Sigmoid colon (tissue), 7 donors: ENCODE data around the gene NUTF2. TPM values are rescaled to one million over a fixed set of nuclear protein-coding genes. Genes with fewer than 3 reads are reported as not detected.

Experiments
- DNase-seq: peaks from one replicate; pipeline ENCODE4 v3.0.0-alpha.2; 2019
- H3K27ac ChIP-seq, 4 donors: fragments of 200-600 bp; sonication (generic); one replicate each; pipeline ENCODE4 v1.5.1; 2016 to 2019; ENCODE audit warnings: mild to moderate bottlenecking in 1 of 4
- H3K27me3 ChIP-seq, 3 donors: fragments of 200-600 bp; sonication (generic); one replicate each; pipeline ENCODE4 v1.5.1; 2019; ENCODE audit warnings: mild to moderate bottlenecking in 1 of 3
- H3K36me3 ChIP-seq, 4 donors: fragments of 200-600 bp; sonication (generic); one replicate each; pipeline ENCODE4 v1.5.1; 2016 to 2019
- H3K4me1 ChIP-seq, 4 donors: fragments of 200-600 bp; sonication (generic); one replicate each; pipeline ENCODE4 v1.5.1; 2017 to 2019
- H3K4me3 ChIP-seq, 4 donors: fragments of 200-600 bp; sonication (generic); one replicate each; pipeline ENCODE4 v1.5.1; 2017 to 2019; ENCODE audit warnings: mild to moderate bottlenecking in 2 of 4, moderate library complexity in 1 of 4
- H3K9me3 ChIP-seq, 4 donors: fragments of 200-600 bp in 3 of 4; sonication (generic) in 3 of 4; one replicate each; pipeline versions ENCODE4 v1.5.1 to v1.6.1; 2013 to 2019
- EP300 ChIP-seq, 4 donors: sonication (generic); formaldehyde crosslinking; IDR thresholded peaks; one replicate each; pipeline ENCODE4 v1.6.1; 2017; ENCODE audit warnings: antibody characterized with exemption in 4 of 4
- POLR2A ChIP-seq, 2 donors: fragments of 450-650 bp; IDR thresholded peaks; one replicate each; pipeline ENCODE4 v1.6.1; 2016; ENCODE audit warnings: antibody characterized with exemption in 2 of 2, mild to moderate bottlenecking in 2 of 2, moderate library complexity in 2 of 2
- POLR2AphosphoS5 ChIP-seq, 4 donors: sonication (generic); formaldehyde crosslinking; IDR thresholded peaks; one replicate each; pipeline ENCODE4 v1.6.1; 2017; ENCODE audit warnings: antibody characterized with exemption in 4 of 4
- WGBS, 2 donors: extraction: QIAGEN DNeasy Blood & Tissue Kit; methylation state at CpG; one replicate each; pipeline ENCODE4 v1.1.7; 2013; 5-methylcytosine and 5-hydroxymethylcytosine counted together
- intact Hi-C: fragments of 100-400 bp; cut with DNase I; formaldehyde crosslinking; loops from one replicate; pipeline ENCODE4 v1.15.1; 2023
- polyA plus RNA-seq, 3 donors: library from polyadenylated mRNA; stranded (reverse); fragments of 200-250 nt; gene quantifications; one replicate each; pipeline ENCODE4 v1.2.3, GENCODE V29; 2013
- small RNA-seq, 3 donors: library from RNA; depleted of rRNA; stranded (forward); fragments of <200 nt; gene quantifications; one replicate each; pipeline ENCODE3, GENCODE V24; 2016
- total RNA-seq, 4 donors: library from RNA; depleted of rRNA; stranded (reverse); fragments of >200 nt; gene quantifications; one replicate each; pipeline ENCODE4 v1.1.0, GENCODE V29; 2016
- TF ChIP-seq, protein P1 (sequence below), 4 experiments: fragments of 450-650 bp in 3 of 4; fragments of 200-600 bp in 1 of 4; IDR thresholded peaks; one replicate each; pipeline ENCODE4 v1.5.1; 2016 to 2019; ENCODE audit warnings: antibody characterized with exemption in 4 of 4, mild to moderate bottlenecking in 3 of 4, moderate library complexity in 2 of 4
- donor health status: healthy with polysubstance abuse.
- donor health status: Bipolar disorder and iron deficiency.
- donor health status: healthy.

Gene NUTF2
- total and polyA plus RNA-seq, 7 donors = 50.8 to 115 (median 93.8) TPM

DNA sequence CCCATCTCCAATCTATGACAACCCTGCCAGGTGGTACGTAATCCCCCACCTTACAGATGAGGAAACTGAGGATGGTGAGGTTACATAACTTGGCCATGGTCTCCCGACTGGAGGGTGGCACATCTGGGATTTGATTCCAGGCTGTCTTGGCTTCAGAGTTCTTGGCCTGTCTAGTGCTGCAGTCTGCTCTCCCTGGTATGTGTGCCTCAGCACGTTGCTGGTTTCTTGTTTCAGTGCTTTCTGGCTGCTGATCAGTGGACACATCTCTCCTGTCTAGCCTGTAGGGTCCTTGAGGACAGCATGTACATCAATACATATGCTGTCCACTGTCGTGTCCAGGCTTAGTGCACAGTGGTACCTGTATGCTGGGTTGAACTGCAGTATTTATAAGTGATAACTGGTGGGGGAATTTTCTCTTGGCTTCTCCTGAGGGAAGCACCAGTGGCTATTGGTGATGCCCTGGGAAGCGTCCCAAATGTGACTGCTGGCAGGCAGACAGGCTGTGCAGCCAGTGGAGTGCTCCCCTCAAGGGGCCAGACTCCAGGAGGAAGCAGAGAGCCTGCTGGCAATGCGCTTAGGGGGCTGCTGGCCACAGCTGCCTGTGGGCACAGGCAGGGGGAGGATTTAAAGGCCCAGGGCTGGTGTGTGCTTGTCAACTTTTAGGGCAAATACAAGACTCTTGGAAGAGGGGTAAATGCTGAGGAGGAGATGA lies 70.6 kb downstream of the NUTF2 start:
- H3K27me3 ChIP-seq = no peaks in the 10 kb centered on the region
- no peak overlapping the region for H3K4me3 ChIP-seq
- WGBS, 2 donors = 80 to 85% methylated on average over 6 of the region's 6 CpGs
- peaks cover 0 to 43% (median 32%) of the 10 kb centered on the region in 4 donors for H3K4me1 ChIP-seq
- peak overlapping the region; percentile 41 to 75 (median 73) for H3K27ac ChIP-seq
- DNase-seq = no peak
- H3K36me3 ChIP-seq = peaks cover 0 to 24% (median 1%) of the 10 kb centered on the region in 4 donors
- TF ChIP-seq, protein P1, sequence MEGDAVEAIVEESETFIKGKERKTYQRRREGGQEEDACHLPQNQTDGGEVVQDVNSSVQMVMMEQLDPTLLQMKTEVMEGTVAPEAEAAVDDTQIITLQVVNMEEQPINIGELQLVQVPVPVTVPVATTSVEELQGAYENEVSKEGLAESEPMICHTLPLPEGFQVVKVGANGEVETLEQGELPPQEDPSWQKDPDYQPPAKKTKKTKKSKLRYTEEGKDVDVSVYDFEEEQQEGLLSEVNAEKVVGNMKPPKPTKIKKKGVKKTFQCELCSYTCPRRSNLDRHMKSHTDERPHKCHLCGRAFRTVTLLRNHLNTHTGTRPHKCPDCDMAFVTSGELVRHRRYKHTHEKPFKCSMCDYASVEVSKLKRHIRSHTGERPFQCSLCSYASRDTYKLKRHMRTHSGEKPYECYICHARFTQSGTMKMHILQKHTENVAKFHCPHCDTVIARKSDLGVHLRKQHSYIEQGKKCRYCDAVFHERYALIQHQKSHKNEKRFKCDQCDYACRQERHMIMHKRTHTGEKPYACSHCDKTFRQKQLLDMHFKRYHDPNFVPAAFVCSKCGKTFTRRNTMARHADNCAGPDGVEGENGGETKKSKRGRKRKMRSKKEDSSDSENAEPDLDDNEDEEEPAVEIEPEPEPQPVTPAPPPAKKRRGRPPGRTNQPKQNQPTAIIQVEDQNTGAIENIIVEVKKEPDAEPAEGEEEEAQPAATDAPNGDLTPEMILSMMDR (IDR thresholded peaks at IDR 0.05) = no peak
- no peak for TF ChIP-seq EP300 (IDR thresholded peaks at IDR 0.05)
- intact Hi-C loops = no loop called here
- H3K9me3 ChIP-seq = no peaks in the 10 kb centered on the region

- WGBS, 2 donors = 87 to 92% methylated on average over 4 of the region's 4 CpGs
- no peak for DNase-seq
- TF ChIP-seq, protein P1 (IDR thresholded peaks at IDR 0.05) = no peak
- TF ChIP-seq EP300 (IDR thresholded peaks at IDR 0.05) (no peak), POLR2A (IDR thresholded peaks at IDR 0.05) (no peak), POLR2AphosphoS5 (IDR thresholded peaks at IDR 0.05) (no peak)
- Histone ChIP-seq H3K27me3 (no peaks in the 10 kb centered on the region), H3K36me3 (peaks cover 0 to 22% (median 1%) of the 10 kb centered on the region in 4 donors), H3K9me3 (no peaks in the 10 kb centered on the region), H3K4me3 (no peak overlapping the region), H3K27ac (peak overlapping the region; percentile 41 to 75 (median 73)), H3K4me1 (peaks cover 0 to 43% (median 32%) of the 10 kb centered on the region in 4 donors)
- intact Hi-C loops = no loop called here
Observed at GRCh38 chr16:67917852-67918236, 71.1 kb downstream of the NUTF2 start.

DNA sequence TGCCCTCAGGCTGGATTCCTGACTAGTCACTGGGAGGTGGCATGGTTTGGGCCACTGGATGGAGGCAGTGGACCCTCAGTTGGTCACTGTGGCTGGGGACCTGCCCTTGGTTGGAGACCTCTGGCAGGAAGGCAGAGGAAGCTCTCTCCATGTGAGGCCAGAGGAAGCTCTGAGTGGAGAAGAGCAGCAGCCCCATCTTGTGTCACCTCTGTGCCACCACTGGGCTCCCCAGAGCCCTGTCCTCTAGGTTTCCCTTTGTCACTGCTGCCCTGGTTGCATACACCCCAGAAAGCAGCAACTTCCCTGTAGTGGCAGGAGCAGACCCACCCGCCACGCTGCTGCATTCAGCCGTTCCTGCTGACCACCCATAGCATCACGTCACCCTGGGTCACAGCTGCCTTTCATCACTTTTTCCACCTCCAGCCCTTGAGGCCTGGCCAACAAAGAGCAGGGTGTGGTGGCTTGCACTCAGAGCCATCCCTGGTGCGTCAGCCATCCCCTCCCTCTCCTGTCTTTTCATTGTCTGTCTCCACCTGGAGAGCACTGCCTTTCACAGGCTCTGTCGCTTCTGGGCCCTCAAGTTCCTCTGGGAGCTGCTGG lies 73.0 kb downstream of the NUTF2 start:
- Histone ChIP-seq H3K9me3 (no peaks in the 10 kb centered on the region), H3K27me3 (no peaks in the 10 kb centered on the region), H3K4me3 (no peak overlapping the region), H3K36me3 (peaks cover 0 to 24% (median 3%) of the 10 kb centered on the region in 4 donors), H3K27ac (peak overlapping the region in 2 of 4 donors; percentile 29 to 43), H3K4me1 (peaks cover 0 to 55% (median 38%) of the 10 kb centered on the region in 4 donors)
- DNase-seq = no peak
- WGBS, 2 donors = 86 to 91% methylated on average over 6 of the region's 6 CpGs
- intact Hi-C loops = no loop called here
- TF ChIP-seq POLR2AphosphoS5 (IDR thresholded peaks at IDR 0.05) = no peak

Small RNA genes lying within 50 kb of the gene (small RNA-seq; reads per million reads assigned to genes)
- 0 reads per million in 3 donors for gene AC040162.2
- 0 reads per million in 3 donors for gene NRN1L

Other genes with a start within 250 kb of the NUTF2 start
- 1 to 10 TPM in 1 of 4 donors, under 1 TPM in 3; 0.36 to 1.5 (median 0.75) TPM for gene CARMIL2, start 201.8 kb upstream of the NUTF2 start, total RNA-seq
- gene CARMIL2, start 201.8 kb upstream of the NUTF2 start, polyA plus RNA-seq = 10 to 100 TPM in 1 of 3 donors, under 1 TPM in 1, not detected in 1; 0.23 to 20.7 TPM
- gene ACD, start 186.7 kb upstream of the NUTF2 start, total RNA-seq = 10 to 100 TPM; 13.9 to 20.6 (median 18.7) TPM
- gene ACD, start 186.7 kb upstream of the NUTF2 start, polyA plus RNA-seq = 10 to 100 TPM in 1 of 3 donors, 1 to 10 TPM in 2; 7.4 to 19.3 (median 9.6) TPM
- 10 to 100 TPM; 12.8 to 16.6 (median 14.0) TPM for gene PARD6A, start 186.0 kb upstream of the NUTF2 start, total RNA-seq
- gene PARD6A, start 186.0 kb upstream of the NUTF2 start, polyA plus RNA-seq = 1 to 10 TPM; 4.2 to 8.3 (median 4.4) TPM
- gene ENKD1, start 180.2 kb upstream of the NUTF2 start, total RNA-seq = 10 to 100 TPM; 21.0 to 27.0 (median 23.2) TPM
- 10 to 100 TPM in 1 of 3 donors, 1 to 10 TPM in 2; 6.9 to 16.2 (median 9.0) TPM for gene ENKD1, start 180.2 kb upstream of the NUTF2 start, polyA plus RNA-seq
- gene C16orf86, start 180.1 kb upstream of the NUTF2 start, total RNA-seq = 10 to 100 TPM in 3 of 4 donors, 1 to 10 TPM in 1; 8.6 to 26.1 (median 21.9) TPM
- gene C16orf86, start 180.1 kb upstream of the NUTF2 start, polyA plus RNA-seq = 1 to 10 TPM in 2 of 3 donors, under 1 TPM in 1; 0.46 to 5.0 (median 1.8) TPM
- 10 to 100 TPM in 2 of 4 donors, 1 to 10 TPM in 2; 8.1 to 19.1 (median 11.1) TPM for gene GFOD2, start 127.6 kb upstream of the NUTF2 start, total RNA-seq
- gene GFOD2, start 127.6 kb upstream of the NUTF2 start, polyA plus RNA-seq = 10 to 100 TPM; 13.8 to 19.5 (median 15.5) TPM
- gene RANBP10, start 40.4 kb upstream of the NUTF2 start, total RNA-seq = 1 to 10 TPM; 7.1 to 10.0 (median 7.6) TPM
- 10 to 100 TPM in 1 of 3 donors, 1 to 10 TPM in 2; 4.2 to 15.5 (median 4.6) TPM for gene RANBP10, start 40.4 kb upstream of the NUTF2 start, polyA plus RNA-seq
- 1 to 10 TPM; 1.1 to 2.9 (median 1.8) TPM for gene TSNAXIP1, start 40.0 kb upstream of the NUTF2 start, total RNA-seq
- gene TSNAXIP1, start 40.0 kb upstream of the NUTF2 start, polyA plus RNA-seq = under 1 TPM in 2 of 3 donors, not detected in 1; 0.60 to 0.92 TPM
- 10 to 100 TPM; 63.9 to 85.6 (median 75.2) TPM for gene THAP11, start 4.6 kb upstream of the NUTF2 start, total RNA-seq
- gene THAP11, start 4.6 kb upstream of the NUTF2 start, polyA plus RNA-seq = 10 to 100 TPM; 16.2 to 23.4 (median 20.8) TPM
- 10 to 100 TPM; 27.5 to 53.7 (median 41.8) TPM for gene CENPT, start 760 bp downstream of the NUTF2 start, total RNA-seq
- 10 to 100 TPM in 2 of 3 donors, 1 to 10 TPM in 1; 9.6 to 38.3 (median 19.0) TPM for gene CENPT, start 760 bp downstream of the NUTF2 start, polyA plus RNA-seq
- 10 to 100 TPM; 24.5 to 42.4 (median 32.2) TPM for gene EDC4, start 26.1 kb downstream of the NUTF2 start, total RNA-seq
- gene EDC4, start 26.1 kb downstream of the NUTF2 start, polyA plus RNA-seq = 10 to 100 TPM; 28.8 to 48.9 (median 42.3) TPM
- not detected for gene NRN1L, start 38.0 kb downstream of the NUTF2 start, total RNA-seq
- 1 to 10 TPM in 1 of 3 donors, not detected in 2; 1.1 TPM for gene NRN1L, start 38.0 kb downstream of the NUTF2 start, polyA plus RNA-seq
- 10 to 100 TPM; 13.9 to 20.8 (median 17.2) TPM for gene PSKH1, start 46.3 kb downstream of the NUTF2 start, total RNA-seq
- gene PSKH1, start 46.3 kb downstream of the NUTF2 start, polyA plus RNA-seq = 10 to 100 TPM; 22.2 to 29.2 (median 26.8) TPM
- 1 to 10 TPM in 1 of 4 donors, under 1 TPM in 2, not detected in 1; 0.71 to 1.7 (median 0.82) TPM for gene CTRL, start 84.9 kb downstream of the NUTF2 start, total RNA-seq
- 1 to 10 TPM in 1 of 3 donors, not detected in 2; 2.1 TPM for gene CTRL, start 84.9 kb downstream of the NUTF2 start, polyA plus RNA-seq
- gene PSMB10, start 89.9 kb downstream of the NUTF2 start, total RNA-seq = 10 to 100 TPM; 37.1 to 61.0 (median 42.5) TPM
- 100 to 1,000 TPM; 170 to 200 (median 183) TPM for gene PSMB10, start 89.9 kb downstream of the NUTF2 start, polyA plus RNA-seq
- 10 to 100 TPM; 10.4 to 31.0 (median 15.2) TPM for gene LCAT, start 97.2 kb downstream of the NUTF2 start, total RNA-seq
- gene LCAT, start 97.2 kb downstream of the NUTF2 start, polyA plus RNA-seq = 1 to 10 TPM in 2 of 3 donors, under 1 TPM in 1; 0.60 to 5.5 (median 1.6) TPM
- gene SLC12A4, start 121.7 kb downstream of the NUTF2 start, total RNA-seq = 10 to 100 TPM; 27.6 to 77.0 (median 45.6) TPM
- gene SLC12A4, start 121.7 kb downstream of the NUTF2 start, polyA plus RNA-seq = 10 to 100 TPM in 1 of 3 donors, 1 to 10 TPM in 2; 3.0 to 13.3 (median 3.2) TPM
- under 1 TPM in 1 of 4 donors, not detected in 3; 0.27 TPM for gene DPEP3, start 133.6 kb downstream of the NUTF2 start, total RNA-seq
- gene DPEP3, start 133.6 kb downstream of the NUTF2 start, polyA plus RNA-seq = under 1 TPM in 2 of 3 donors, not detected in 1; 0.09 to 0.46 TPM
- gene DPEP2, start 152.6 kb downstream of the NUTF2 start, total RNA-seq = 1 to 10 TPM; 2.1 to 3.9 (median 3.1) TPM
- gene DPEP2, start 152.6 kb downstream of the NUTF2 start, polyA plus RNA-seq = 10 to 100 TPM in 1 of 3 donors, 1 to 10 TPM in 1, under 1 TPM in 1; 0.69 to 11.9 (median 1.2) TPM
- not detected for gene DPEP2NB, start 169.0 kb downstream of the NUTF2 start, total RNA-seq
- not detected for gene DPEP2NB, start 169.0 kb downstream of the NUTF2 start, polyA plus RNA-seq
- gene DDX28, start 176.3 kb downstream of the NUTF2 start, total RNA-seq = 1 to 10 TPM; 5.0 to 6.9 (median 5.8) TPM
- 10 to 100 TPM in 1 of 3 donors, 1 to 10 TPM in 2; 3.0 to 12.8 (median 5.1) TPM for gene DDX28, start 176.3 kb downstream of the NUTF2 start, polyA plus RNA-seq
- gene DUS2, start 176.4 kb downstream of the NUTF2 start, total RNA-seq = 1 to 10 TPM; 3.6 to 7.3 (median 5.3) TPM
- 10 to 100 TPM in 1 of 3 donors, 1 to 10 TPM in 2; 6.6 to 17.3 (median 7.4) TPM for gene DUS2, start 176.4 kb downstream of the NUTF2 start, polyA plus RNA-seq
- 10 to 100 TPM; 42.8 to 52.2 (median 46.0) TPM for gene NFATC3, start 238.4 kb downstream of the NUTF2 start, total RNA-seq
- gene NFATC3, start 238.4 kb downstream of the NUTF2 start, polyA plus RNA-seq = 10 to 100 TPM in 1 of 3 donors, 1 to 10 TPM in 2; 4.8 to 16.9 (median 6.0) TPM